Nephron progenitor cell (in vitro differentiated cells): ENCODE measurements around the gene SENP8.

ENCODE experiments used
- DNase-seq: peaks from one replicate; pipeline ENCODE4 v3.0.0; 2021
- H3K27ac Mint-ChIP-seq: 2 replicates; pipeline ENCODE4 v1.8.0; 2021; ENCODE audit warnings: mild to moderate bottlenecking, moderate library complexity, mixed read lengths
- H3K27me3 Mint-ChIP-seq: 2 replicates; pipeline ENCODE4 v1.8.0; 2021; ENCODE audit warnings: mild to moderate bottlenecking, low read depth, mixed read lengths; ENCODE audit not compliant: poor library complexity
- H3K36me3 Mint-ChIP-seq: 2 replicates; pipeline ENCODE4 v1.8.0; 2021; ENCODE audit warnings: low read depth, mixed read lengths
- H3K4me1 Mint-ChIP-seq: 2 replicates; pipeline ENCODE4 v1.8.0; 2021; ENCODE audit warnings: mixed read lengths
- H3K4me3 Mint-ChIP-seq: 2 replicates; pipeline ENCODE4 v1.8.0; 2021; ENCODE audit warnings: mild to moderate bottlenecking, moderate library complexity, mixed read lengths
- H3K9me3 Mint-ChIP-seq: 2 replicates; pipeline ENCODE4 v1.8.0; 2021; ENCODE audit warnings: mild to moderate bottlenecking, moderate library complexity, mixed read lengths
- TF ChIP-seq, protein P1 (sequence below): fragments of 200-600 bp; sonication (generic); IDR thresholded peaks from 2 replicates; pipeline ENCODE4 v1.5.0; 2021; ENCODE audit warnings: antibody characterized with exemption

Gene SENP8

DNA sequence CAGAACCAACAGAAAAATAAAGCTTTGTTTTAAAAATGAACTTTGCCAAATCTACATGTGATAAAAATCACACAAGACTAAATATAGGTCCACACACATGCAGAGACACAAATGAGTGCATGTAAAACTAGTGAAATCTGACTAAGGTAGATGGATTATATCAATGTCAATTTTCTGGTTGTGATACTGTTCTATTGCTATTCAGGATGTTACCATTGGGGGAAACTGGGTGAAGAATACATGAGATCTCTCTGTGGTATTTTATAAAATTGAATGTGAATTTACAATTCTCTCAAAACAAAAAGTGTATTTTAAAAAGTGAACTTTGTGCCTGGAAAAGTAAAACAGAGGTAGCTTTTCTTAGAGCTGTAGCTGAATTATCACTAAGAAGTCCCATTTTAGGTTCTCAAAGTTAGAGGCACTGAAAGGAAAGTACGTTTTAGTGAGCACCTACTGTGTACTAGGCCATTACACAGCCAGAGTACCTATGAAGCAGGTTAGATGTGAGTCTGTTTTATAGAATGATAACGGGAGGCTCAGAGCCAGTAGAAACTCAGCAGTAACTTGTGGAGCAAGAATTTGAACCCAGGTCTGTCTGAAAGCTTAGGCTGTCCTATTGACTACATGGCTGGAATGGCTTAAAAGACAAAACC, 71.2 kb downstream of the SENP8 start:
- Mint-ChIP-seq H3K4me3 (no peak overlapping the region), H3K27ac (no peak overlapping the region), H3K4me1 (peaks cover 10% of the 10 kb centered on the region), H3K36me3 (no peaks in the 10 kb centered on the region), H3K27me3 (peaks cover 82% of the 10 kb centered on the region), H3K9me3 (no peaks in the 10 kb centered on the region)
- no peak for DNase-seq
- TF ChIP-seq, protein P1, sequence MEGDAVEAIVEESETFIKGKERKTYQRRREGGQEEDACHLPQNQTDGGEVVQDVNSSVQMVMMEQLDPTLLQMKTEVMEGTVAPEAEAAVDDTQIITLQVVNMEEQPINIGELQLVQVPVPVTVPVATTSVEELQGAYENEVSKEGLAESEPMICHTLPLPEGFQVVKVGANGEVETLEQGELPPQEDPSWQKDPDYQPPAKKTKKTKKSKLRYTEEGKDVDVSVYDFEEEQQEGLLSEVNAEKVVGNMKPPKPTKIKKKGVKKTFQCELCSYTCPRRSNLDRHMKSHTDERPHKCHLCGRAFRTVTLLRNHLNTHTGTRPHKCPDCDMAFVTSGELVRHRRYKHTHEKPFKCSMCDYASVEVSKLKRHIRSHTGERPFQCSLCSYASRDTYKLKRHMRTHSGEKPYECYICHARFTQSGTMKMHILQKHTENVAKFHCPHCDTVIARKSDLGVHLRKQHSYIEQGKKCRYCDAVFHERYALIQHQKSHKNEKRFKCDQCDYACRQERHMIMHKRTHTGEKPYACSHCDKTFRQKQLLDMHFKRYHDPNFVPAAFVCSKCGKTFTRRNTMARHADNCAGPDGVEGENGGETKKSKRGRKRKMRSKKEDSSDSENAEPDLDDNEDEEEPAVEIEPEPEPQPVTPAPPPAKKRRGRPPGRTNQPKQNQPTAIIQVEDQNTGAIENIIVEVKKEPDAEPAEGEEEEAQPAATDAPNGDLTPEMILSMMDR: no peak

DNA sequence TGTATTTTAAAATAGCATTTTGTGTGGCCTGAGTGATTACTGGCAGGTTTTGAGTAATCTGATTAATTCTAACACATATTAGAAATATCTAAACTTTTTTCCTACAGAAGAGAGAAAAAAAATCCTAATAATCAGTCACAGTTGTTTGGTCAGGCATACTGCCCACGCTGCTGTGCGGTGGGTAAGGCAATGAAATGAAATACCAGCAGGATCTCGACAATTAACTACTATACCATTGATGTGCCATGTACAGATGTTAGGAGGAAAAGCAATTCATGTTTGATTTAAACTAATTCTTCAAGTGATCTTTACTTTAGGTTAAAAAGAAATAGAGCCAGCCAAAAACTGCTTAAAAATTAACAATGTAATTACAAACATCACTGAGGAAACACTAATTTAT, 74.2 kb downstream of the SENP8 start:
- Mint-ChIP-seq H3K4me3 (no peak overlapping the region), H3K27ac (no peak overlapping the region)
- no peak for DNase-seq

More for the DNA sequence above, 74.2 kb downstream of the SENP8 start:
- Mint-ChIP-seq H3K27me3 (peaks cover 86% of the 10 kb centered on the region), H3K9me3 (no peaks in the 10 kb centered on the region), H3K36me3 (no peaks in the 10 kb centered on the region), H3K4me1 (peaks cover 5% of the 10 kb centered on the region)
- TF ChIP-seq, protein P1: no peak
